Measurements from ENCODE around the gene ENTPD1. TPM values are rescaled to one million over a fixed set of nuclear protein-coding genes. Genes with fewer than 3 reads are reported as not detected.
"Not testable (repeated sequence)": the region's sequence is repeated elsewhere in the genome, so short reads cannot be mapped to it uniquely, and the experiment has no call there.

ENTPD1 gene
- total and polyA plus RNA-seq, 2 experiments from 2014 or later, result 1.5 to 8.9 TPM

- Histone ChIP-seq H3K79me2 (no peaks in the 10 kb centered on the region), H3K36me3 (replicated peaks; ENCODE audit: insufficient read depth, low read depth) (peaks cover 7% of the 10 kb centered on the region), H4K20me1 (ENCODE audit: insufficient read depth, poor library complexity, severe bottlenecking) (no peaks in the 10 kb centered on the region), H3K9me2 (replicated peaks; ENCODE audit: insufficient read depth) (no peaks in the 10 kb centered on the region), H3K27ac (no peak overlapping the region), H3K9me3 (ENCODE audit: low read depth) (no peaks in the 10 kb centered on the region), H2AFZ (no peak overlapping the region), H3K27me3 (no peaks in the 10 kb centered on the region), H3K4me2 (no peak overlapping the region), H3K4me3 (no peak overlapping the region), H3K4me1 (ENCODE audit: insufficient read depth) (no peaks in the 10 kb centered on the region)
- no peak for TF ChIP-seq EZH2 (IDR thresholded peaks at IDR 0.05; ENCODE audit: borderline replicate concordance)
- TF ChIP-seq CTCF (IDR thresholded peaks at IDR 0.05; ENCODE audit: poor library complexity), result no peak
- 93% methylated on average over 2 of the region's 2 CpGs for WGBS (ENCODE audit: low lambda C conversion rate, missing lambda C conversion rate)
- DNase-seq (ENCODE audit: low spot score), result no peak
Measured at GRCh38 chr10:95873139-95873538, 117.2 kb downstream of the ENTPD1 start.

GRCh38 chr10:95873651-95874050 lies 117.7 kb downstream of the ENTPD1 start:
- Histone ChIP-seq H3K4me1 (ENCODE audit: insufficient read depth) (no peaks in the 10 kb centered on the region), H3K9me3 (ENCODE audit: low read depth) (no peaks in the 10 kb centered on the region), H3K4me2 (no peak overlapping the region), H3K79me2 (no peaks in the 10 kb centered on the region), H3K4me3 (no peak overlapping the region), H2AFZ (no peak overlapping the region), H3K36me3 (replicated peaks; ENCODE audit: insufficient read depth, low read depth) (peaks cover 7% of the 10 kb centered on the region), H3K27me3 (no peaks in the 10 kb centered on the region), H3K9me2 (replicated peaks; ENCODE audit: insufficient read depth) (no peaks in the 10 kb centered on the region), H3K27ac (no peak overlapping the region), H4K20me1 (ENCODE audit: insufficient read depth, poor library complexity, severe bottlenecking) (no peaks in the 10 kb centered on the region)
- no peak for DNase-seq (ENCODE audit: low spot score)
- WGBS (ENCODE audit: low lambda C conversion rate, missing lambda C conversion rate), result 97% methylated on average over 4 of the region's 4 CpGs
- TF ChIP-seq EZH2 (IDR thresholded peaks at IDR 0.05; ENCODE audit: borderline replicate concordance), result no peak
- no peak for TF ChIP-seq EZH2phosphoT487 (IDR thresholded peaks at IDR 0.05; ENCODE audit: low read depth, severe bottlenecking, unreplicated experiment)
- TF ChIP-seq CTCF (IDR thresholded peaks at IDR 0.05; ENCODE audit: poor library complexity), result no peak

GRCh38 chr10:95874783-95875182 lies 118.8 kb downstream of the ENTPD1 start:
- not testable (repeated sequence) for H2AFZ ChIP-seq; H3K4me3 ChIP-seq; H4K20me1 ChIP-seq (ENCODE audit: insufficient read depth, poor library complexity, severe bottlenecking); H3K4me2 ChIP-seq; H3K4me1 ChIP-seq (ENCODE audit: insufficient read depth); DNase-seq (ENCODE audit: low spot score); H3K27ac ChIP-seq; H3K79me2 ChIP-seq; H3K9me3 ChIP-seq (ENCODE audit: low read depth); H3K27me3 ChIP-seq; H3K9me2 ChIP-seq (replicated peaks; ENCODE audit: insufficient read depth); H3K36me3 ChIP-seq (replicated peaks; ENCODE audit: insufficient read depth, low read depth)

GRCh38 chr10:95876756-95877155 lies 120.8 kb downstream of the ENTPD1 start:
- no peaks in the 10 kb centered on the region for H3K9me2 ChIP-seq (replicated peaks; ENCODE audit: insufficient read depth)
- TF ChIP-seq EZH2phosphoT487 (IDR thresholded peaks at IDR 0.05; ENCODE audit: low read depth, severe bottlenecking, unreplicated experiment) (no peak), EZH2 (IDR thresholded peaks at IDR 0.05; ENCODE audit: borderline replicate concordance) (no peak), CTCF (IDR thresholded peaks at IDR 0.05; ENCODE audit: poor library complexity) (no peak)
- no peaks in the 10 kb centered on the region for H3K79me2 ChIP-seq
- H4K20me1 ChIP-seq (ENCODE audit: insufficient read depth, poor library complexity, severe bottlenecking), result no peaks in the 10 kb centered on the region
- no peak overlapping the region for H2AFZ ChIP-seq
- H3K27ac ChIP-seq, result no peak overlapping the region
- no peak overlapping the region for H3K4me2 ChIP-seq
- WGBS (ENCODE audit: low lambda C conversion rate, missing lambda C conversion rate), result 100% methylated on average over 1 of the region's 1 CpG
- peaks cover 7% of the 10 kb centered on the region for H3K36me3 ChIP-seq (replicated peaks; ENCODE audit: insufficient read depth, low read depth)
- H3K4me3 ChIP-seq, result no peak overlapping the region
- no peak for DNase-seq (ENCODE audit: low spot score)
- H3K4me1 ChIP-seq (ENCODE audit: insufficient read depth), result no peaks in the 10 kb centered on the region
- H3K27me3 ChIP-seq, result no peaks in the 10 kb centered on the region
- no peaks in the 10 kb centered on the region for H3K9me3 ChIP-seq (ENCODE audit: low read depth)

Data from hepatocyte (in vitro differentiated cells).